GM18507 (cell line): ENCODE data around the gene MGAT4B.
"Not testable (repeated sequence)": the region's sequence is repeated elsewhere in the genome, so short reads cannot be mapped to it uniquely, and the experiment has no call there.

Source experiments
- DNase-seq: peaks from one replicate; pipeline ENCODE4 v3.0.0; 2011; ENCODE audit warnings: low read depth; ENCODE audit not compliant: insufficient read length; ENCODE audit errors: extremely low spot score
- FAIRE-seq: peaks from 2 replicates; lab custom pipeline; 2011; peaks lifted over from hg19 to GRCh38; lab: Jason Lieb, UNC

MGAT4B gene

DNA sequence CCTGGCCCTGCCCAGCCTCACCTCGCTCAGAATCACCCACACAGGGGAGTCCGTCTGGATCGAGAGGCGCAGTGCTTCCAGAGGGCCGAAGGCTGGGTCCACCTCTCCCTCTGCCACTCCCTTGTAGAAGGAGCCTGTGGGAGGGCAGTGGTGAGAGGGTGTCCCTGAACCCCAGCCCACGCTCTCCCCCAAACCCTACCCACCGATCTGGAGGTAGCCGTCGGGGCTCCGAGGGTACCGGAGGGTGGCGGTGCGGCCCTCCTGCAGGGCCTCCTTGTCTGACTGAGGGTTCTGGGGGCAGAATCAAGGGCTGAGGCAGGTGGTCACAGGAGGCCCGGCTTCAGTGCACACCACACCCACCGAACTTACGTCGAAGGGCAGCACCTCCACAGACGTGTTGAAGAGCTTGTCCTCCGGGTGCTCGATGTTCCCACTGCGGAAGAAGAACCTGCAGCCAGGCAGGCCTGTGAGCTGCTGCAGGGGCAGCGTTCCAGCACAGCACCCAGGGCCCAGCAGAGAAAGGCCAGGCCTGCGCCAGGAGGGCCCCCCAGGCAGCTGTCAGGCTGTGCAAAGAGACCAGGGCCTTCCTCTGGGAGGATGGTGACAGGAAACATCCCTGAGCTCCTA, 8.4 kb downstream of the MGAT4B start:
- FAIRE-seq (no peak), DNase-seq (no peak)

DNA sequence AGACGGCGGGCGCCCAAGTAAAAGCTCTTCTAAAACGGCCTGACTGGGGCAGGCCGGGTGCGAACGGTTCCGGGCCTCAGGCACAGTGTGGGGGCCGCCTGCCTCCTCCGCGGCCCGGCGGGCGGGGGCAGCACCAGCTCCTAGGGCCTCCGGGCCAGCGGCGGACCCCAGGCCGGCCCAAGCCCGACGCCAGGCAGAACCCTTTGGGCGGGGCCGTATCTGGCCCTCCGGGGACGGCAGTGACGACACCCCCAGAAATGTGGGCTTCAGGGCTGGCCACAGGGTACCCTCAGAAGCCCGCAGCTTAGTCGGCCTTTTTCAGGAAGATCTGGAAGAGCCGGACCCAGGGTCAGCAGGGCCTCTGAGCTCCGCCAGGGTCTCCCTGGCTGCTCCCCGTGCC, 8.9 kb downstream of the MGAT4B start:
- no peak for FAIRE-seq
- DNase-seq, result no peak

DNA sequence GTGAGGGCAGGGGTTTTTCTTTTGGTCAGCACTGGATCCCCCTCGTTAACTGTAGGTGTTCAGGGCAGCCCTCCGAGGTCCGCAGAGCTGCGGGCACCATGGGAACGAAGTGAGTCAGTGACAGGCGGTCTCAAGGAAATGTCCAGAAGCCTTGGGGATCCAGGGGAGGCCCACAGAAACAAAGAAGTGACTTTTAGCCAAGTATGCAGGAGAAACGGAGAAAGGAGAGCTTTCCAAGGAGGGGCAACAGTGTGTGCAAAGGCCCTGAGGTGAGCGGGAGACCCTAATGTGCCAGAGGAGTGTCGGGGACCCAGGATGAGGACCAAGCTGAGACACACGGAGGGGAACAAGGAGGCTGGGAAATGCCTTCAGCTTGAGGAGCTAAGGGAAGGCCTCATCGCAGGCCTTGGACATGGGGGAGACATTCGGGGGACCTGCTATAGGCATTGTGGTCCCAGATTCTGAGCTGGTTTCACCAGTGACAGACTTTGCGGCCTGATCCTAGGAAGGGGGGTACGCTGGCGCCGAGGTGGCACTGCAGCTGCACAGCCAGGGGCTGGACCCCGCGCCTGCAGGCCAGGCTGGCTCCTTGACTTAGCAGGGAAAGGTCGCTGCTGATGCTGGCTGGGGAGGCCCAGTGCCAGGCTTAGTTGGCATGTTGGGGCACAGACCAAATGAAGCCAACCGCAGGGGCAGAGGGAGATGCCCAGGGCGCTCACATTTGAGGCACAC, 9.6 kb downstream of the MGAT4B start:
- DNase-seq (no peak), FAIRE-seq (no peak)

DNA sequence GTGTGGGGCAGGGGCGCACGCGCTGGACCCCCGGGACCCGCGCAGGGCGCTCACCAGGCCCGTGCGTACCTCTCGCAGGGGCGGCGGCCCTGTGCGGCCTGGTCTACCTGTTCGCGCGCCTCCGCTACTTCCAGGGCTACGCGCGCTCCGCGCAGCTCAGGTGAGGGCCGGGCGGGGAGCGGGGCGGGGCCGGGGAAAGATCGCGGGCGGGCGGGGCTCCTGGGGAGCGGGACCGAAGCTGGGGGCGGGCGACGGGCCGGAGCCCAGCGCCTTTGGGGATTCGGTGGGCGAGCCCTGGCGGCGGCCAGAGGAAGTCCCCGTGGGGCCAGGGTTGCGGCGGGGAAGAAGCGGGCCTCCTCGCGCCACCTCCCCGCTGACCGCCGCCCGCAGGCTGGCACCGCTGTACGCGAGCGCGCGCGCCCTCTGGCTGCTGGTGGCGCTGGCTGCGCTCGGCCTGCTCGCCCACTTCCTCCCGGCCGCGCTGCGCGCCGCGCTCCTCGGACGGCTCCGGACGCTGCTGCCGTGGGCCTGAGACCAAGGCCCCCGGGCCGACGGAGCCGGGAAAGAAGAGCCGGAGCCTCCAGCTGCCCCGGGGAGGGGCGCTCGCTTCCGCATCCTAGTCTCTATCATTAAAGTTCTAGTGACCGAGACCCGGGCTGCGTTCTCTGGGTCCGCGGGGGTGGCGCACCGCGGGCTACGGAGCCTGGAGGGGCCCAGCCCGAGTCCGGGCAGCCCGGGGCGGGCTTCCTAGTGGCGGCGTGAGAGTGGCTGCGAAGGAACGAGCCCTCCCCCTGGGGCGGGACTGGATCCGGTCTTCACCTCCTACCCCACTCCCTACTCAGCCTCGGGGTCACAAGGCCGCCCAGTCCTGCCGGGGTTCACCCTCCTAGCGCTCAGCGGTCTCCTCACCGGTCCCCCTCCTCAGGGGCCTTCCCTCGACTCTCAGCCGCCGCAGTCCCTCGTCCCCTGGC, 10.5 kb downstream of the MGAT4B start:
- DNase-seq, result peak; percentile 59
- peak; percentile 90 for FAIRE-seq

DNA sequence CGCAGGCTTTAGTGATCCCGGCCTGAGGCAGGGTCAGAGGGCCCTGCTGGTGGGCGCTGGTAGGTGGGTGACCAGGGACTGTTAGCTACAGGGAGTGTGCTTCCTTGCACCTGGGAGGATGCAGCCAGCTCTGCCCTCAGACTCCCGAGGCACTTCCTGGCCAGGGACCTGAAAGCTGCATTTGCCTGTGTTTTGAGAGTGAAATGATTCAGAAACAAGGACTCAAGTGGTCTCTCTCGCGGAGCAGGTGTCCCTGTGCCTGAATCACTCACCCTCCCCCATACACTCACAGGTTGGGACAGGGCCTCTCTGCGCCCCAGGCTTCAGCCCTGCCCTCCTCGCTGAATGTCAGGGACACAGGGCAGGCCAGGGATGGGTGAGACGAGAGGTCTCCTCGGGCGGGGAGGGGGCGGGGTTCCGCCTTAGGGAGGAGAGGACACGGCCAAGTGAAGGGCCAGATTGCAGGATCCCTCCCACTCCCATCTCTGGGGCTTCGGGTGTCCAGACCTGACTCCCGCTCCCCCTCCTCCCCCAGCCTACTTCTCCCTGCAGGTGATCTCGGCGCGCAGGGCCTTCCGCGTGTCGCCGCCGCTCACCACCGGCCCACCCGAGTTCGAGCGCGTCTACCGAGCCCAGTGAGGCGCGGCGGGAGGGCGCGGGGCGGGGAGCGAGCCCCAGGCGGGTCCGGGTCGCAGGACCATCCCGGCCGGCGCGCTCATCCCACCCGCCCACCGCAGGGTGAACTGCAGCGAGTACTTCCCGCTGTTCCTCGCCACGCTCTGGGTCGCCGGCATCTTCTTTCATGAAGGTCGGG, 11.4 kb downstream of the MGAT4B start:
- no peak for FAIRE-seq
- no peak for DNase-seq

DNA sequence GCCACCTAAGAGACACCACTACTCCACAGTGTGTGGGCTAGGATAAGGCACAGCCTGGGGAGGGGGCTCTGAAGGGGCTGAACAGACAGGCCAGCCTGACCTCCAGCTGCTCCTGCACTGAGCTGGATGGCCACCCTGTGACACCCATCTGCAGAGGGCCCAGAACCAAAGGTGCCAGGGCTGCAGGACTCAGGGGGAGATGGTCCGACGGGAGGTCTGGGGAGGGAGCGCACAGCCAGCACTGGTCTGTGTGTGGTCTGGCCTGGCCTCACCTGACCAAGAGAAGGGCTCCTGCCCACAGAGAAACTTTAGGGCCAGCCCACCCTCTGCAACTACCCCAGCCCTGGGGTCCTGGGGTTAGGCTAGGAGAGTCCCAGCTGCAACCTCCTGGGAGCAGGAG, 12.1 kb downstream of the MGAT4B start:
- FAIRE-seq (no peak), DNase-seq (no peak)

DNA sequence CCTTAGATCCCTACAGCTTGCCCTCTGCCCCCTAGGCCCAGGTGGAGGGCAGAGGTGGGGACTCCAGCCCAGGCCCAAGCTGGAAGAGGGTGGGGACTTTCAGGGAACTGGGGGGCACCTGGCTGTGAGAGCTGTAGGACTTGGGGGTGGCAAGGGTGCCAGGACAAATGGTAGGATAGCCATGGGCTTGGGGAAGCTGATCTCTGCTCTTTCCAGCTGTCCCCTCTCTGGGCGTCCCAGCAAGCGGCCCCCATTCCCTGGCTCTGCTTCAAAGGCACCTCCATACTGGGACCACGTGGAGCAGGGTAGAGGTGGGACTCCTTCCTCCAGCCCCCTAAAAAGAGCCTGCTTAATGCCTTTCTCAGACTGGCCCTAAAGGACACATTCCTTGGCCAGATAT, 12.5 kb downstream of the MGAT4B start:
- DNase-seq, result no peak
- no peak for FAIRE-seq

DNA sequence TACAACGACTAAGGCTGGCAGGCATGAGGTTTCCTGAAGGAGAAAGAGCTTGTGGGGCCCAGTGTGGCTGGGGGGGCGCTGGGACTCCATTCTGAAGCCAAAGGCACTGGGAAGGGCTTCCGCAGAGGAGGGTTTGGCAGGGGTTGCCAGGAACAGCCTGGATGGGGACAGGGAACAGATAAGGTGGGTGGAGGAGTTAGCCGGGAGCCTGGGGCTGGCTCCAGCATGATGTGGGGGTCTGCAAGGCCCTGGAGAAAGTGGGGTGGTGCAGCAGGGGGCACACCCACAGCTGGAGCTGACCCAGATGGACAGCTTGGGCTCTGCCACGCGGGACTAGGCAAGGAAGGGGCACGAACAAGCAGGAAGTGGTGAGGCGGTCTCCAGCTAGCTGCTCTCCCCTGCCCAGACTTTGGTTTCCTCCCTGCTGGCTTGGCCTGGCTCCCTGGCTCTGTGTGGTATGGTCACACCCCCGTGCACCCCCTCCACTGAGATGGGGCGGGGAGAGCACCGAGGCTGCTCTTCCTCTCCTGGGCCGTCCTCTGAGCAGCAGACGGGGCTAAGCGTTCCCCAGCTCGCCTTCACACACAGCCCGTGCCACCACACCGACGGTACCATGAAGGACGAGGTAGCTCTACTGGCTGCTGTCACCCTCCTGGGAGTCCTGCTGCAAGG, 13.1 kb downstream of the MGAT4B start, which contains the start of gene LTC4S:
Gene LTC4S, plus strand, starts transcription at position 519 of the 672 bp plus-strand sequence. Its CDS starts 95 bp downstream, at position 614.
- DNase-seq (no peak), FAIRE-seq (peak; percentile 64)

DNA sequence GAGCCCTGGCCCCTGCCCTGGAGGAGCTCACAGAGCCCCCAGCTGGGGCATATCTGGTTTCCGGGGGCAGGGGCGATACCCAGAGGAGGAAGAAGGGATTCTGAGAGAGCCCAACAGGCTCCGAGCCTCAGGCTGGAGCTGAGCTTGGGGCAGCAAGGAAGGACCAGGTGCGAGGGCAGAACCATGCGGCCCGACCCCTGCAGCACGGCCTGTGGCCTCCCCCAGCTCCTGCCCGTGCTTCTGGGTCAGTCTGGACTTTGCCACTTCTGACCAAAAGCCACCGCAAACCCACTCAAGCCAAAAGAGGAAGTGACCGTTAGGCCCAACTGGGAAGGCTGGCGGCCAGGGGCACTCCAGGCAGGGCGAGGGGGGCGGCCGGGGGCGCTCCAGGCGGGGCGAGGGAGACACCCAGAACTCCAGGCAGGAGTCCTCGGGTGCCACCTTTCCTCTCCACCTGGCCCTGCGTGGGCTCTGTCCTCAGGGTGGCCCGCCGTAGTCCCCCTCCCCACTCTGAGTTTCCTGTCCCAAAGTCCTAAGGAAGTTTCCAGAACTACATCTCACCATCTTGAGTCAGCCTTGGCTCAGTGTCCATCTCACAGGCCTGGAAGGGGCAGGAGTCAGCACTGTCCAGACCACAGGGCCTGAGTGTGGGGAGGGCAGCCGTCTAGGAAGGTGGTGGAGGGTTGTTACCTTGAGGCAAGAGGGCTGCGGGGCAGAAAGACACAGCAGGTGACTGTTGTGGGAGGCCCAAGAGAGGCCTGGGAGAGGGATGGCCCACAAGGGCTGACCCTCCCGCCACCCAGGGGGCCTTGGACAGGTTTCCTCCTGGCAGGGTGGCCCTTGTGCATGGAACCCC, 13.8 kb downstream of the MGAT4B start:
- DNase-seq (no peak), FAIRE-seq (no peak)

DNA sequence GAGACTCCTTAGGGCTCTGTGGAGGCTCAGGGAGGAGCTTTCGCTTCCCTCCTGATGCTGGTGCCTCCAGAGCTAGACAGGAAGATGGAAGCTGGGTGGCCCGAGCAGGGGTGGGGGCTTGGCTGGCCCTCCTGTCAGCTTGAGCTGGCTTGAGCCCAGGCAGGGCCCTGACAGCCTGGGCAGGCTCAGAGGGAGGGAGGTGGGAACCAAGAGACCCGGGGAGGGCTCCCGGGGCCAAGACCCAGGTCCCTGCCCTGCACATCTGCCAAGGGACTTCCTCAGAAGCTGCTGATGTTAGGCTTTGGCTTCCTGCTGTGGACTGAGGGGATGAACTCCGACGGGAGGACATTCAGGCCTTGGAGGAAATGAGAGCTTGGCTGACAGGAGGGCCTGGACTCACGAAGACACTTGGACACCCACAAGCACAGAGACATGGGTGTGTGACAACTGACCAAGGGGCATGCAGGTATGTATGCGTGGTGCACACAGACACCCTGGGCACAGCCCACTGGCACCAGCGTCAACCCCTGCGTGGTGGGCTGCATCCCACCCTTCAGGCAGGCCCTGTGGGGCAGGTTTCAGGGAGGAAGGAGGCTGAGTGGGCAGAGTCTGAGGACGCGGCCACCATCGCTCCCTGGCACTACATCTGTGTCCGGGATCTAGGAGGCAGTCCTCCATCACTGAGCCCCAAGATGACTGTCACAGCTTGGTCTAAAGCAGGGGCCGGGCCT, 14.6 kb downstream of the MGAT4B start:
- no peak for DNase-seq
- FAIRE-seq, result no peak

DNA sequence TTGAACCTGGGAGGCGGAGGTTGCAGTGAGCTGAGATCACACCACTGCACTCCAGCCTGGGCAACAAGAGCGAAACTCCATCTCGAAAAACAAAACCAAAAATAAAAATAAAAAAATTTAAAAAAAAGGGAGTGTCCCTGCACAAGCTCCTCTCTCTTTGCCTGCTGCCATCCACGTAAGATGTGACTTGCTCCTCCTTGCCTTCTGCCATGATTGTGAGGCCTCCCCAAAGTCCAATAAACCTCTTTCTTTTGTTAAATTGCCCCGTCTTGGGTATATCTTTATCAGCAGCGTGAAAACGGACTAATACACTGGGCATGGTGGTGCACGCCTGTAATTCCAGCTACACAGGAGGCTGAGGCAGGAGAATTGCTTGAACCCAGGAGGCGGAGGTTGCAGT, 17.4 kb downstream of the MGAT4B start:
- DNase-seq, result not testable (repeated sequence)

DNA sequence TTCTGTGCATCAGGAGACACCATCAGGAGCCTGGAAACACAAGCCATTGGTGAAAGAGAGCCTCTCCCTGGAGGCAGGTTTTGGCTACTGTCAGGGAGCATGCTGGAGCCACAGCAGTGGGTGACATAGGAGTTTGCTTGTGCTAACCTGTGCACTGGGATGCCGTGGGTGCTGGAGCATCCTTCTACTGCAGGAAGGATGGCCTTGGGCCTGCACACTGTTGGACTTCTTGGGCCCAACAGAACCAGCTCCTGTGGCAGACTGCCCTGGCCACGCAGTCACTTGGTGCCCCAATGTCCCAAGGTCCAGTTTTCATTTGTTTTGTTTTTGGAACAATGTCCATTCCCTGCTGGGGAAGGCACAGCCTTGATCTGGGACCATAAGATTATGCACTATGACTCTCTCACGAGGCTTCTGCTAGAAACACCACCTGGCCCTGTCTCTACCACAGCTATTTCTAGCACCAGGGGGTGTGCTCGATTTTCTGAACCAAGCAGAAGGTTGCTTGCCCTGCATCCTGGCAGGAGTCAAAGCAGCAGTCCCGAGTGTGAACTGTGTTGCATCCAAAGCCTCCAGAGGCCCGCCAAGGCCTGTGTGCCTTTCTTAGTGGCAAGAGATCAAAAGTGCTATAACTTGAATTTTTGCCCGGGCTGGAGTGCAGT, 18.3 kb downstream of the MGAT4B start:
- FAIRE-seq (no peak), DNase-seq (no peak)

More for the DNA sequence above, 17.4 kb downstream of the MGAT4B start:
- not testable (repeated sequence) for FAIRE-seq

DNA sequence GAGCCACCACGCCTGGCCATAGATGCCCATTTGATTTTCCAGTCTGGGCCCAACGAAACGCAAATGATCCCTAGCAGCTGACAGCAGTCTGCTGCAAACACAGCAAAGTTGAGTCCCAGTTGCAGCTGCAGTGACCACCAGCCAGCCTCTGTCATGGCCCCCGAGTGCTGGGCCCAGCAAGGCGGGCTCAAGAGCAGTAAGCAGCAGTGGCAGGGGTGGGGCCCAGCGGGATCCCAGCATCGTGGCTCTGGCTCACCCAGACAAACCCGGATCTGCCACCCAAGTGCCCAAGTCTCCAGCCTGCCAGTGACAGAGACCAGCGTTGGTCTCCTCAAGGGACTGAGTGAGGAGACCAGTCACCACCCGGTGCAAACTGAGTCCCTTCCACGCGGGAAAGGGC, 19.8 kb downstream of the MGAT4B start:
- FAIRE-seq, result no peak

DNA sequence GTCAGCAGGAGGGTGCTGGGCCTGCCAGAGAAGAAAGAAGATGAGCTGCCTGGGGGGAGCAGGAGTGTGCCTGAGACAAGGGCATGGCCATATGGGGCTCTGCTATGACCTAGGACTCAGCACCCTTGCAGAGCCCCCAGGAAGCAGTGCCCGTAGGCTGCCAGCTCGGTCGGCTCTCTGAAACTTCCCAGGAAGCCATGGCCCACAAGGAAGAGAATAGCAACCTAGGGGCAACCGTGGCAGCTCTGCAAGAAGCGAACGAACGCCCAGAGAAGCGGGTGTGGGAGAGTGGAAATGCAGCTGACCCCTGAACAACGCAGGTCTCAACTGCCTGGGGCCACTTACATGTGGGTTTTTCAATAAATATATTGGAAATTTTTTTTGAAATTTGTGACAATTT, 23.5 kb downstream of the MGAT4B start:
- DNase-seq (no peak), FAIRE-seq (no peak)

More for the DNA sequence above, 19.8 kb downstream of the MGAT4B start:
- no peak for DNase-seq

DNA sequence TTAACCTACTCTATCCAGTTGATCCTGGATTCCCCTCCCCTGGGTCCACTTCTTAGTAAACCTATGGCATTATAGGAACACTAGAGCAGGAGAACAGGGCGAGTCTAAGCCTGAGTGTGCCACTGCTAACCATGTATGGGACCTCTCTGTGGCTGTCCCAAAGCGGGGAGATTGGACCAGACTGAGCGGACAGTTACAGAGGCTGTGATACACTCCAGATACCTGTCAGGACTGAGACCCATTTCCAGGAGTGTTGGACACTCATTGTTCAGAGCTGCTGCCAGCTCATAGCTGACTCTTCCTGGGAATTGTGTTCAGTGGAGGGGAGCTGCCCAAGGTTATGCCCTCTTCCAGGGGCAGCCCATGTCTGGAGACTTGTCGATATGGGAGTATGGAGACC, 24.8 kb downstream of the MGAT4B start:
- FAIRE-seq, result no peak

DNA sequence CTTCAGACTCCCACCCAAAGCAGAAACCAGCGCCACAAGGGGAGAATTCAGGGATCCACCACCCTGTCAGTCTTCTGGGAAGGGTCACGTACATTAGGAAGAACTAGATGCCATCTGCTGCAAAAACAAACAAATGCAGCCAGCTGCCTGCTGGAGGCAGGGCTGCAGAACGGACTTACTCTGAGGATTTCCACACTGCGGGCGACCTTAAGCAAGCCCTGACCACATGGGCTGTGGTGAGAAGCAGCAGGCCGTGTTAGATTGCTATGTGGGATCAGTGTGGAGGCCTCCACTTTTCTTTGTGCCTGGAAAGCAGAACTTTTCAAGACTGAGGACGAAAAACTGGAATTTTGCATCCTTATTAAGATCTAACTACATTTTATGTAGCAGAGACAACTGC, 26.3 kb downstream of the MGAT4B start:
- FAIRE-seq (no peak), DNase-seq (no peak)

More for the DNA sequence above, 24.8 kb downstream of the MGAT4B start:
- no peak for DNase-seq

DNA sequence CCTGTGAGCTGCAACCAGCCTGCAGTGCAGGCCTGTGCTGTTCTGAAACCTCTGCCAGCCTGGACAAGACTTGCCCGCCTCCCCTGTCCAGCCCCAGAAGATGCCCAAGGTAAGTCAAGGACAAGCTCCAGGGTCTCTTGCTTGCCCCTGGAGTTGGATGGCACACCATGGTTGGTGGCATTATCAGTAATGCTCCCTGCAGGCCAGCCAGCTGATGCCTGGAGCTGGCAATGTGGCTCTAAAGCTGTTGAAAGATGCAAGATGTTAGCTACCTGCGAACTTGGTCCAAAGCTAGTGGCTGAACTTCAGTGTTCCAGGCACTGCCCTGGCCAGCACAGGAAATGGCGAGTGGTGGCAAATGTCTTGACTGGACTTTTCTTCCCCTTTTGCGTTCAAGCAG, 26.8 kb downstream of the MGAT4B start:
- no peak for FAIRE-seq
- DNase-seq, result no peak
